HCT116 (cell line): ENCODE data around the gene MRPS12. TPM values are rescaled to one million over a fixed set of nuclear protein-coding genes. Genes with fewer than 3 reads are reported as not detected.

Experiments used
- ATAC-seq: fragments of 200-7000 bp; cut with Tn5 transposase; 2 replicates; pipeline ENCODE4 v1.9.1; 2020; ENCODE audit warnings: mild to moderate bottlenecking, moderate library complexity
- BruUV-seq: library from RNA; stranded (reverse); fragments of 400-500 nt; replicated peaks from 2 replicates; lab custom pipeline; 2021; lab: Mats Ljungman, UMichigan
- CTCF ChIA-PET: fragments of 300-600 bp; sonication (Branson Sonifier 250); formaldehyde crosslinking; loops from one replicate; lab custom pipeline; 2021; ENCODE audit warnings: antibody characterized with exemption; lab: Charles Lee
- POLR2A ChIA-PET: fragments of 300-600, 350-600 bp; sonication (Branson Sonifier 250); formaldehyde crosslinking; loops from one replicate; lab custom pipeline; 2021; ENCODE audit warnings: antibody characterized with exemption; lab: Charles Lee
- RAD21 ChIA-PET, 2 experiments: fragments of 300-600 bp; sonication (Branson Sonifier 250); formaldehyde crosslinking; loops; one replicate each; lab custom pipeline; 2023; ENCODE audit warnings: low total read pairs in 2 of 2; ENCODE audit not compliant: uncharacterized antibody in 2 of 2, unreplicated experiment in 2 of 2, low non-redundant PET in 1 of 2; lab: Charles Lee
- DNase-seq: peaks from one replicate; pipeline ENCODE4 v3.0.0-alpha.2; 2010; ENCODE audit warnings: low read depth, low spot score
- H2AFZ ChIP-seq: fragments of 200-600 bp; shearing (Covaris generic), sonication (generic); 2 replicates; pipeline ENCODE4 v1.6.1; 2017; ENCODE audit warnings: low read depth, mixed run types, mixed read lengths, antibody characterized with exemption, low read length; ENCODE audit not compliant: poor library complexity, severe bottlenecking
- H3K27ac ChIP-seq: 2 replicates; pipeline ENCODE4 v1.5.1; 2012; ENCODE audit warnings: low read depth, low read length
- H3K27me3 ChIP-seq: fragments of 200-600 bp; sonication (generic); 2 replicates; pipeline ENCODE4 v1.6.1; 2016; ENCODE audit warnings: mixed run types, low read length, mixed read lengths; ENCODE audit not compliant: insufficient read depth
- H3K36me3 ChIP-seq, 2 experiments: fragments of 200-500 bp in 1 of 2; fragments of 200-600 bp in 1 of 2; sonication (Bioruptor generic) in 1 of 2; sonication (generic) in 1 of 2; 2 replicates each; pipeline versions ENCODE4 v1.5.1 to v1.6.1; 2014 to 2016; ENCODE audit warnings: low read length in 2 of 2, inconsistent platforms in 1 of 2, mixed read lengths in 1 of 2, mixed run types in 1 of 2; ENCODE audit not compliant: insufficient read depth in 2 of 2, control insufficient read depth in 1 of 2
- H3K4me1 ChIP-seq, 2 experiments: fragments of 200-600 bp in 1 of 2; sonication (generic) in 1 of 2; 2 replicates each; pipeline versions ENCODE4 v1.5.1 to v1.6.1; 2012 to 2017; ENCODE audit warnings: low read length in 2 of 2, inconsistent platforms in 1 of 2, mild to moderate bottlenecking in 1 of 2, mixed read lengths in 1 of 2, mixed run types in 1 of 2, moderate library complexity in 1 of 2; ENCODE audit not compliant: insufficient read depth in 2 of 2, control insufficient read depth in 1 of 2
- H3K4me2 ChIP-seq: fragments of 200-600 bp; sonication (generic); 2 replicates; pipeline ENCODE4 v1.6.1; 2017; ENCODE audit warnings: mixed run types, low read length, mixed read lengths
- H3K4me3 ChIP-seq, 2 experiments: fragments of 200-600 bp in 1 of 2; sonication (generic) in 1 of 2; replicated peaks in 1 of 2; 2 replicates each; pipeline ENCODE4 v1.5.1; 2011 to 2016; ENCODE audit warnings: low read length in 2 of 2, control low read depth in 1 of 2, low read depth in 1 of 2, mild to moderate bottlenecking in 1 of 2, mixed read lengths in 1 of 2, mixed run types in 1 of 2
- H3K79me2 ChIP-seq: fragments of 200-600 bp; sonication (generic); 2 replicates; pipeline ENCODE4 v1.6.1; 2017; ENCODE audit warnings: mild to moderate bottlenecking, mixed run types, low read length, moderate library complexity, mixed read lengths; ENCODE audit not compliant: insufficient read depth
- H3K9ac ChIP-seq: fragments of 200-600 bp; sonication (generic); 2 replicates; pipeline ENCODE4 v1.6.1; 2016; ENCODE audit warnings: low read length, mixed read lengths
- H3K9me2 ChIP-seq: fragments of 200-600 bp; sonication (generic), shearing (Covaris generic); 2 replicates; pipeline ENCODE4 v1.6.1; 2017; ENCODE audit warnings: mixed run types, mild to moderate bottlenecking, moderate library complexity; ENCODE audit not compliant: insufficient read depth
- H3K9me3 ChIP-seq, 2 experiments: fragments of 200-500 bp in 1 of 2; fragments of 200-600 bp in 1 of 2; sonication (Bioruptor generic) in 1 of 2; sonication (generic) in 1 of 2; 2 replicates each; pipeline ENCODE4 v1.6.1; 2014 to 2017; ENCODE audit warnings: low read length in 2 of 2, mixed read lengths in 2 of 2, inconsistent platforms in 1 of 2, low read depth in 1 of 2, mild to moderate bottlenecking in 1 of 2, mixed run types in 1 of 2, moderate library complexity in 1 of 2; ENCODE audit not compliant: control insufficient read depth in 1 of 2, insufficient read depth in 1 of 2
- H4K20me1 ChIP-seq: fragments of 200-600 bp; sonication (generic), shearing (Covaris generic); 2 replicates; pipeline ENCODE4 v1.6.1; 2017; ENCODE audit warnings: mixed run types, mild to moderate bottlenecking, moderate library complexity; ENCODE audit not compliant: insufficient read depth
- ATF3 ChIP-seq: IDR thresholded peaks from 2 replicates; pipeline ENCODE4 v1.6.1; 2012
- CBX3 ChIP-seq: IDR thresholded peaks from 2 replicates; pipeline ENCODE4 v1.6.1; 2012; ENCODE audit warnings: low read depth
- CEBPB ChIP-seq: IDR thresholded peaks from 2 replicates; pipeline ENCODE4 v1.6.1; 2012; ENCODE audit warnings: low read depth
- EZH2 ChIP-seq: fragments of 200-600 bp; sonication (generic); IDR thresholded peaks from 2 replicates; pipeline ENCODE4 v1.6.1; 2017; ENCODE audit warnings: antibody characterized with exemption, mixed run types
- EZH2phosphoT487 ChIP-seq: fragments of 200-600 bp; IDR thresholded peaks from 2 replicates; pipeline ENCODE4 v1.6.1; 2018; ENCODE audit warnings: antibody characterized with exemption, borderline replicate concordance
- FOSL1 ChIP-seq: IDR thresholded peaks from 2 replicates; pipeline ENCODE4 v1.6.1; 2012; ENCODE audit warnings: low read depth
- JUND ChIP-seq: IDR thresholded peaks from 2 replicates; pipeline ENCODE4 v1.6.1; 2012
- MAX ChIP-seq: IDR thresholded peaks from 2 replicates; pipeline ENCODE4 v1.6.1; 2012
- POLR2A ChIP-seq: IDR thresholded peaks from 2 replicates; pipeline ENCODE4 v1.7.0; 2011; ENCODE audit warnings: borderline replicate concordance; ENCODE audit not compliant: insufficient read depth, insufficient read length; ENCODE audit errors: extremely low read depth
- POLR2AphosphoS5 ChIP-seq: IDR thresholded peaks from 2 replicates; pipeline ENCODE4 v1.6.1; 2011; ENCODE audit warnings: mild to moderate bottlenecking, low read depth, low read length, moderate library complexity
- RAD21 ChIP-seq: IDR thresholded peaks from 2 replicates; pipeline ENCODE4 v1.6.1; 2012; ENCODE audit warnings: low read depth, mild to moderate bottlenecking
- REST ChIP-seq: IDR thresholded peaks from 2 replicates; pipeline ENCODE4 v1.6.1; 2012; ENCODE audit warnings: low read depth
- SIN3A ChIP-seq: IDR thresholded peaks from 2 replicates; pipeline ENCODE4 v1.6.1; 2012; ENCODE audit warnings: low read depth
- TCF7L2 ChIP-seq: IDR thresholded peaks from 2 replicates; pipeline ENCODE4 v1.7.0; 2011; ENCODE audit warnings: borderline replicate concordance, inconsistent platforms; ENCODE audit not compliant: insufficient read depth, insufficient read length; ENCODE audit errors: extremely low read depth
- YY1 ChIP-seq: IDR thresholded peaks from 2 replicates; pipeline ENCODE4 v1.6.1; 2011; ENCODE audit warnings: low read length, low read depth, moderate library complexity, mild to moderate bottlenecking; ENCODE audit not compliant: insufficient replicate concordance; ENCODE audit errors: extremely low read depth
- intact Hi-C: fragments of 100-400 bp; cut with micrococcal nuclease; formaldehyde crosslinking; loops from 2 replicates; pipeline ENCODE4 v1.10.0; 2022
- total RNA-seq: library from RNA; stranded (reverse); gene quantifications from one replicate; pipeline ENCODE4 v1.2.1, GENCODE V29; 2021; ENCODE audit not compliant: unreplicated experiment

Gene MRPS12
- total RNA-seq, 1 experiment from 2014 or later: 97.7 TPM

- Histone ChIP-seq H3K27ac (no peak overlapping the region), H3K9ac (no peak overlapping the region), H2AFZ (no peak overlapping the region), H3K9me3 (no peaks in the 10 kb centered on the region), H3K4me2 (no peak overlapping the region), H3K9me2 (no peaks in the 10 kb centered on the region), H3K4me1 (no peaks in the 10 kb centered on the region), H3K36me3 (peaks cover 0 to 14% of the 10 kb centered on the region in 2 experiments; a peak in 1 of 4 replicates), H3K79me2 (no peaks in the 10 kb centered on the region), H3K27me3 (no peaks in the 10 kb centered on the region), H3K4me3 (no peak overlapping the region), H4K20me1 (no peaks in the 10 kb centered on the region)
- ChIA-PET RAD21 (no interaction called here), CTCF (no interaction called here), POLR2A (no interaction called here)
- TF ChIP-seq EZH2phosphoT487 (no peak), CBX3 (no peak), POLR2A (no peak), SIN3A (no peak)
- intact Hi-C loops: no loop called here
- ATAC-seq (no peak), DNase-seq (no peak)
- BruUV-seq: no TSS peak
These were observed 20.3 kb upstream of the MRPS12 start for GRCh38 chr19:38910488-38910887.

GRCh38 chr19:38911388-38912001 lies 19.2 kb upstream of the MRPS12 start:
- no peak overlapping the region for H3K4me3 ChIP-seq
- no peaks in the 10 kb centered on the region for H3K79me2 ChIP-seq
- ChIA-PET CTCF (no interaction called here), RAD21 (no interaction called here), POLR2A (no interaction called here)
- no peaks in the 10 kb centered on the region for H3K9me3 ChIP-seq
- BruUV-seq: no TSS peak
- H4K20me1 ChIP-seq: no peaks in the 10 kb centered on the region
- no peak for ATAC-seq
- H3K9ac ChIP-seq: no peak overlapping the region
- H3K9me2 ChIP-seq: no peaks in the 10 kb centered on the region
- H3K27ac ChIP-seq: no peak overlapping the region
- no peaks in the 10 kb centered on the region for H3K4me1 ChIP-seq
- 0 out of 4 replicates have a peak, but pooled peaks cover 0 to 9% of the 10 kb centered on the region in 2 experiments for H3K36me3 ChIP-seq
- no peak overlapping the region for H2AFZ ChIP-seq
- intact Hi-C loops: no loop called here
- no peaks in the 10 kb centered on the region for H3K27me3 ChIP-seq
- no peak for DNase-seq
- H3K4me2 ChIP-seq: no peak overlapping the region
- no peak for TF ChIP-seq RAD21
- no peak for TF ChIP-seq YY1
- no peak for TF ChIP-seq POLR2A
- TF ChIP-seq ATF3: no peak
- TF ChIP-seq POLR2AphosphoS5: no peak
- TF ChIP-seq EZH2: no peak
- no peak for TF ChIP-seq MAX
- no peak for TF ChIP-seq EZH2phosphoT487
- TF ChIP-seq JUND: no peak
- TF ChIP-seq REST: no peak
- no peak for TF ChIP-seq FOSL1
- TF ChIP-seq TCF7L2: no peak
- TF ChIP-seq CEBPB: no peak
